GM12873 (cell line): Measurements from ENCODE around the gene EDEM3.

ENCODE experiments used
- TF ChIP-seq, protein P1 (sequence below): IDR thresholded peaks from 2 replicates; pipeline ENCODE4 v1.5.1; 2012; ENCODE audit warnings: low read depth, mild to moderate bottlenecking, moderate library complexity, low read length, control low read depth; ENCODE audit not compliant: insufficient read depth; ENCODE audit errors: missing control alignments

Gene EDEM3

DNA sequence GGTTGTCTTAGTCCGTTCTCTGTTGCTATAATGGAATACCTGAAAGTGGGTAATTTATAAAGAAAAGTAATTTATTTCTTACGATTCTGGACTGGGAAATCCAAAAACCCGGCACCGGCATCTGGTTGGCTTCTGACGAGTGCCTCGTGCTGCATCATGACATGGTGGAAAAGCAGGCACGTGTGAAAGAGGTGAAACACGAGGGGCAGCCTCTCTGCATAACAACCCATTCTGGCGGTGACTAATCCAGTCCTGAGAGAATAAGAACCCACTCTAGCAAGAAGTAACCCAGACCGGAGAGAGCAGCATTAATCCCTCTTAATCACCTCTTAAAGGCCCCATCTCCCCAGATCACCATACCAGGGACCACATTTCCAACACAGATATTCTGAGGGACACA is 2.7 kb upstream of the EDEM3 start:
- TF ChIP-seq, protein P1, sequence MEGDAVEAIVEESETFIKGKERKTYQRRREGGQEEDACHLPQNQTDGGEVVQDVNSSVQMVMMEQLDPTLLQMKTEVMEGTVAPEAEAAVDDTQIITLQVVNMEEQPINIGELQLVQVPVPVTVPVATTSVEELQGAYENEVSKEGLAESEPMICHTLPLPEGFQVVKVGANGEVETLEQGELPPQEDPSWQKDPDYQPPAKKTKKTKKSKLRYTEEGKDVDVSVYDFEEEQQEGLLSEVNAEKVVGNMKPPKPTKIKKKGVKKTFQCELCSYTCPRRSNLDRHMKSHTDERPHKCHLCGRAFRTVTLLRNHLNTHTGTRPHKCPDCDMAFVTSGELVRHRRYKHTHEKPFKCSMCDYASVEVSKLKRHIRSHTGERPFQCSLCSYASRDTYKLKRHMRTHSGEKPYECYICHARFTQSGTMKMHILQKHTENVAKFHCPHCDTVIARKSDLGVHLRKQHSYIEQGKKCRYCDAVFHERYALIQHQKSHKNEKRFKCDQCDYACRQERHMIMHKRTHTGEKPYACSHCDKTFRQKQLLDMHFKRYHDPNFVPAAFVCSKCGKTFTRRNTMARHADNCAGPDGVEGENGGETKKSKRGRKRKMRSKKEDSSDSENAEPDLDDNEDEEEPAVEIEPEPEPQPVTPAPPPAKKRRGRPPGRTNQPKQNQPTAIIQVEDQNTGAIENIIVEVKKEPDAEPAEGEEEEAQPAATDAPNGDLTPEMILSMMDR = no peak

DNA sequence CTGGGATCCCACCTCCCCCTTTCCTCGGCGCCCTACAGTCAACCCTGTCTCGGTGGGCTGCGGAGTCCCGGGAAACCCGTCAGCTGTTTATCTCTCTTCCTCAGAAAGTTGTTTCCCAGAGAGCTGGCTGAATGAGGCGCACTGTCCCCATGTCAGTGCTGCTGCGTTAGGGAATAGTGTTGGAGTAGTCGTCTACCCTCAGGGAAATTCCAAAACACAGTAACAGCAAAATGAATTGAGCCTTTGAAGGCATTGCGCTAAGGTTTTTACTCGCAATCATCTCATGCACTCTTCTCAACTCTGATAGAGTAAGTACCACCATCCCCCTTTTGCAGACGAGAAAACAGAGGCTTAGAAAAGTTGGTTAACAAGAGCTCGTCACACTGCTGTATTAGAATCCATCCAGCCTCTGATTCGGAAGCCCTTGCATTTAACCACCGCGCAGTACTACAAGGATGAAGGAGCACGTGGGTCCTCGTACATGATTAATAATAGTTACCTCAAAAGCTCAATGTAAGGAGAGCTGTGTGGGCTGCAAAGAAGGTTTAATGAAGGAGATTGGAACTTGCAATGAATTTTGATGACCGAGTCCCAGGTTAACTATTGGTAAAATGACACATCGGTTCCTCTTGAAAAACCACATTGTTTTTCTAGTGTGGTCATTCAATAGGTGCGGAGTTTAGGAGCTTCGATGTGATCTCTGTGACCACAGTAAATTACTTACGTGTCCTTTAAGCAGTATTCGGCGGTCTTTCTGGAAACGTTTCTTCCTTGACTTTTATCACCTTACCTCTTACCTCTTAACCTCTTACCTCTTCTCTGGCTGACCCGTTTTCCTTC is 788 bp upstream of the EDEM3 start:
- TF ChIP-seq, protein P1 = no peak

DNA sequence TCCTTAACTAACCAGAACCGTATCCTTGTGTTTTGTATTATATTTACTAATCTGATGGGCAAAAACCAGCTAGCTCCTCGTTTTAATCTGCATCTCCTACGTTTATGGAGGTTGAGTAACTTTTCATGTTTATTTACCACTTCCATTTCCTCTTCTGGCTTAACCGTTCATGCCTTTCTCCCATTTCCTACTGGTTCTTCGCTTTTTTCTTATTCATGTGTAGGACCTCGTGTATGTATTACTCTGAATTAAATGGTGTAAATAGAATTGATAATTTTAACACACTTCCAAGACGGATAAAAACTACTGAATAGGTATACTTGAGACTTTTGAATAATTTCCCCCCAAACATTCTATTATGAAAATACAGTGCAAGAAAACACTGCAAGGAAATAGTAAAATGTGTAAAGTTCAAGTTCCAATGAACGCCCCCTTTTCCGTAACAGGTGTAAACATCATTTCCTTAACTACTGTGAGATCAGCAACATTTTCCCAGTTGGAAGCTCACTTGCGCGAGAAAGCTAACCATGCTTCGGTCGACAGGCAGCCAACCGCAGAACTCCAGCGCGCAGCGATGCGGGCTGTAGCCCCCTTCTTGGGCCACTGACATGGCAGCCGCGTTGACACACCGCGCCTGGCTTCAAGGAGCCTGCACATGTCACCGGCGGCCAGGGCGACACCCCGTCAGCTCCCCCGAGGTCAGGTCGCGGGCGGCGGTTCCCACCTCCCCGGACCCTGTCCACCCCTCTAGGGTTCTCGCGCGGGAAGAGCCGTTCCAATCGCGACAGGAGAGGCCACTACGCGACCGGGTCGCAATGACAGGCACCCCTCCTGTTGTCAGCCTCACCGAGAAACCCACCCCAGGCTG is 816 bp downstream of the EDEM3 start:
- TF ChIP-seq, protein P1 = no peak

DNA sequence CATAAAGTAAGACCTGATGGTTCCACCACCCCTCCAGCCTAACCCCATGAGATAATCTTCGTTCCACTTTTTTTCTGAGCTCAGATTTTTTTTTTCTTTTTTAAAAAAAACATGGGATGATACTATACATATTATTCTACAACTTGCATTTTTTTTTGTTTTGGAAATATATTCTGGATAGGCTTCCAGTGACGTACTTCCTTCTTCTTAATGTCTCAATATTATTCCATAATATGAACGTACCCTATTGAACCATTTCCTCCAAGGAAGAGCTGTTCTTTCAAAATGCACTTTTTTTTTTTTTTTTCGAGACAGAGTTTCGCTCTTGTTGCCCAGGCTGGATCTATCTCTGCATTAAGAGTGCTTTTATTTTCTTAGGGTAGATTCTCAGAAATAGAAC is 1.5 kb downstream of the EDEM3 start:
- TF ChIP-seq, protein P1 = no peak

DNA sequence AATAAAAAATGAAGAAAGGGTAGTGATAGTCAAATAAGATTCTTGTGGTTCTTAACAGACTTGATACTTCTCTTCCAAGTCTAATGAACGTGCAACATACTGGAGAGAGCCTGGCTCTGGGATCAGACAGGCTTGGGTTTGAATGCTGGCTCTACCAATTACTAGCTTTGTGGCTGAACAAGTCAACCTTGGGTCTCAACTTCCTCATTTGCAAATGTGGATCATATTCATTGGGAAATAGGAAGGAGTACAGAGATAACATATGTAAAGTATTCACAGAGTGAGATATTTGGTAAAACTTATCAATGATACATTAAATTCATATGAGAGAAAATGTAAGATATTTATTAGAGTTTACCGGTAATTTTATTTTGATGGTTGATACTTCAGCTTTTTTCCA is 2.0 kb downstream of the EDEM3 start:
- TF ChIP-seq, protein P1 = no peak

DNA sequence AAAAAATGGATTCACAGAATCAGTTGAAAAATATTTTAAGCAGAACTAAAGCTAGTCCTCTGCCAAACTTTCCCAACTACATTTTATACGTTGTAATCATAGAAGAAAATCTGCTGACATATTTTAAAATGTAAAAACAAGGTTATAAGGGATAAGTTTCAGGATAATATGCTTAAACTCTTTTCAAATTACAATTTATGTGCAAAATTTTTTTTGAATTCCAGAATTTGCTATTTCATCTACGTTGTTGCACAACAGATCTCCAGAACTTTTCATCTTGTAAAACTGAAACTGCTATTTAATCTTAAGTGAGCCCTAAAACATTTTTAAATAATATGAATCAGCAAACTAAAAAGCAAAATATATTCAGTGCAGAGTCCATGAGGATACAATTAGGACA is 5.9 kb downstream of the EDEM3 start:
- TF ChIP-seq, protein P1 = no peak
